HepG2 (cell line): ENCODE data around the gene KRTAP5-8. TPM values are rescaled to one million over a fixed set of nuclear protein-coding genes. Genes with fewer than 3 reads are reported as not detected.

Source experiments
- ATAC-seq: fragments of 200-7000 bp; cut with Tn5 transposase; 3 replicates; pipeline ENCODE4 v1.9.1; 2020; ENCODE audit warnings: mild to moderate bottlenecking, moderate library complexity
- BruUV-seq: library from RNA; stranded (reverse); fragments of 400-500 nt; replicated peaks from 2 replicates; lab custom pipeline; 2021; lab: Mats Ljungman, UMichigan
- CTCF ChIA-PET: fragments of 300-600 bp; formaldehyde crosslinking; extraction: SDS; loops from one replicate; lab custom pipeline; 2021; ENCODE audit warnings: low total read pairs, inconsistent platforms, low intra/inter-chr PET ratio; lab: Yijun Ruan, JAX
- POLR2A ChIA-PET: fragments of 350-600 bp; sonication (Branson Sonifier 250); formaldehyde crosslinking; loops from one replicate; lab custom pipeline; 2020; ENCODE audit warnings: antibody characterized with exemption, inconsistent platforms; lab: Yijun Ruan, JAX
- DNase-seq: peaks from one replicate; pipeline ENCODE4 v3.0.0-alpha.2; 2015; ENCODE audit warnings: low spot score
- FAIRE-seq: peaks from 3 replicates; lab custom pipeline; 2011; peaks lifted over from hg19 to GRCh38; lab: Jason Lieb, UNC
- H2AFZ ChIP-seq: one replicate; pipeline ENCODE4 v1.6.1; 2011; ENCODE audit warnings: low read length, inconsistent platforms
- H3K27ac ChIP-seq: fragments of 300-600 bp; 3 replicates; pipeline ENCODE4 v1.8.0; 2011; ENCODE audit warnings: mixed run types, mild to moderate bottlenecking, mixed read lengths, low read length, inconsistent platforms; ENCODE audit not compliant: insufficient read depth; ENCODE audit errors: extremely low read length
- H3K27me3 ChIP-seq, 2 experiments: fragments of 200-600 bp in 1 of 2; 2 replicates in 1 of 2; 3 replicates in 1 of 2; pipeline versions ENCODE4 v1.6.0 to v1.8.0; 2011; ENCODE audit warnings: low read length in 2 of 2, mild to moderate bottlenecking in 2 of 2, moderate library complexity in 2 of 2, inconsistent platforms in 1 of 2; ENCODE audit not compliant: insufficient read depth in 2 of 2, control insufficient read depth in 1 of 2
- H3K36me3 ChIP-seq, 2 experiments: fragments of 200-600 bp in 1 of 2; replicated peaks in 1 of 2; 2 replicates in 1 of 2; 3 replicates in 1 of 2; pipeline versions ENCODE4 v1.5.1 to v1.8.0; 2011; ENCODE audit warnings: low read length in 2 of 2, inconsistent platforms in 1 of 2; ENCODE audit not compliant: insufficient read depth in 2 of 2, control insufficient read depth in 1 of 2
- H3K4me1 ChIP-seq: 2 replicates; pipeline ENCODE4 v1.5.1; 2012; ENCODE audit warnings: low read length, inconsistent platforms; ENCODE audit not compliant: insufficient read depth
- H3K4me2 ChIP-seq: 2 replicates; pipeline ENCODE4 v1.6.0; 2011; ENCODE audit warnings: low read depth, low read length, inconsistent platforms
- H3K4me3 ChIP-seq, 3 experiments: fragments of 200-600 bp in 1 of 3; sonication (generic), shearing (Covaris generic) in 1 of 3; replicated peaks in 1 of 3; 2 replicates each; pipeline ENCODE4 v1.5.1; 2011 to 2016; ENCODE audit warnings: low read length in 3 of 3, inconsistent platforms in 2 of 3, low read depth in 2 of 3, mild to moderate bottlenecking in 2 of 3, control low read depth in 1 of 3, mixed read lengths in 1 of 3; ENCODE audit not compliant: insufficient read depth in 1 of 3
- H3K79me2 ChIP-seq: one replicate; pipeline ENCODE4 v1.6.1; 2011; ENCODE audit warnings: low read length, inconsistent platforms; ENCODE audit not compliant: insufficient read depth
- H3K9ac ChIP-seq: 2 replicates; pipeline ENCODE4 v1.6.0; 2011; ENCODE audit warnings: mild to moderate bottlenecking, low read depth, low read length, inconsistent platforms; ENCODE audit not compliant: insufficient read depth
- H3K9me3 ChIP-seq: 2 replicates; pipeline ENCODE4 v1.5.1; 2012; ENCODE audit warnings: mild to moderate bottlenecking, low read length
- H4K20me1 ChIP-seq: 2 replicates; pipeline ENCODE4 v1.6.0; 2011; ENCODE audit warnings: inconsistent platforms, mild to moderate bottlenecking, low read length, moderate library complexity; ENCODE audit not compliant: insufficient read depth
- CENPT ChIP-seq: sonication (generic); formaldehyde crosslinking; IDR thresholded peaks from 2 replicates; pipeline ENCODE4 v1.8.0; 2022; ENCODE audit warnings: low read depth, mild to moderate bottlenecking, moderate library complexity, missing genetic modification reagents
- LCORL ChIP-seq, 2 experiments: fragments of 450-650 bp in 1 of 2; sonication (generic) in 1 of 2; formaldehyde crosslinking in 1 of 2; IDR thresholded peaks; 2 replicates each; pipeline versions ENCODE4 v1.5.0 to v1.6.1; 2017 to 2020; ENCODE audit warnings: antibody characterized with exemption in 1 of 2, missing genetic modification reagents in 1 of 2
- NBN ChIP-seq: fragments of 450-650 bp; conservative IDR thresholded peaks from 2 replicates; pipeline ENCODE4 v1.6.1; 2017
- RFXAP ChIP-seq: sonication (generic); formaldehyde crosslinking; IDR thresholded peaks from 2 replicates; pipeline ENCODE4 v1.4.0; 2020; ENCODE audit warnings: missing genetic modification reagents, borderline replicate concordance
- RXRA ChIP-seq: sonication (generic); formaldehyde crosslinking; IDR thresholded peaks from 2 replicates; pipeline ENCODE4 v1.5.1; 2020; ENCODE audit warnings: missing genetic modification reagents
- SRY ChIP-seq: sonication (generic); formaldehyde crosslinking; IDR thresholded peaks from 2 replicates; pipeline ENCODE4 v1.8.0; 2022; ENCODE audit warnings: mild to moderate bottlenecking, missing genetic modification reagents
- ZHX2 ChIP-seq, 2 experiments: sonication (generic) in 1 of 2; formaldehyde crosslinking in 1 of 2; IDR thresholded peaks; 2 replicates each; pipeline versions ENCODE4 v1.6.1 to v1.9.0; 2014 to 2022; ENCODE audit warnings: antibody characterized with exemption in 1 of 2, borderline replicate concordance in 1 of 2, inconsistent platforms in 1 of 2, low read depth in 1 of 2, missing genetic modification reagents in 1 of 2
- ZNF687 ChIP-seq: sonication (generic); formaldehyde crosslinking; IDR thresholded peaks from 2 replicates; pipeline ENCODE4 v1.5.1; 2020; ENCODE audit warnings: mild to moderate bottlenecking, missing genetic modification reagents, moderate library complexity
- ZNF75D ChIP-seq: sonication (generic); formaldehyde crosslinking; IDR thresholded peaks from 2 replicates; pipeline ENCODE4 v1.8.1; 2023; ENCODE audit warnings: missing genetic modification reagents, mild to moderate bottlenecking, borderline replicate concordance
- WGBS: methylation state at CpG from one replicate; pipeline ENCODE4 v1.1.6; 2017; ENCODE audit warnings: low lambda C conversion rate; 5-methylcytosine and 5-hydroxymethylcytosine counted together
- in situ Hi-C: cut with HindIII; loops from 2 replicates; pipeline ENCODE4 v1.10.0; 2017; ENCODE audit warnings: low pct_unique_long_range_greater_than_20kb; ENCODE audit not compliant: extremely low pct_ligation_motif_present
- intact Hi-C: fragments of 100-400 bp; cut with micrococcal nuclease; formaldehyde crosslinking; loops from one replicate; pipeline ENCODE4 v1.10.0; 2022; ENCODE audit not compliant: unreplicated experiment
- polyA plus RNA-seq, 8 experiments: library from polyadenylated mRNA; depleted of rRNA in 3 of 8; stranded (reverse) in 7 of 8; unstranded in 1 of 8; fragments of >200 nt; fragmentation: Illumina TruSeq in 4 of 8; extraction: Trizol in 4 of 8; gene quantifications; 2 replicates each; pipeline versions ENCODE4 v1.2.1 to v1.2.3, GENCODE V29; 2011 to 2016; ENCODE audit warnings: low read depth in 4 of 8, missing spikeins in 1 of 8, mixed read lengths in 1 of 8; ENCODE audit not compliant: insufficient read depth in 1 of 8
- total RNA-seq, 5 experiments: library from RNA; depleted of rRNA; stranded (reverse); fragments of >200 nt; fragmentation: Illumina TruSeq; extraction: Trizol; gene quantifications; 2 replicates each; pipeline ENCODE4 v1.2.3, GENCODE V29; 2016; ENCODE audit warnings: low read depth in 1 of 5

The KRTAP5-8 gene
- total and polyA plus RNA-seq, 2 of the 13 experiments (the other 11 are each of a cell fraction or from before 2014, with no cell fraction given), result 0.20 TPM; not detected in 1

- TF ChIP-seq SRY (CRISPR knock-in tag) (0 out of 2 replicates have a peak, but pooled peaks have one; percentile 31), RXRA (CRISPR knock-in tag) (no peak), ZNF687 (peak; percentile 40; the same call in 1 of the 2 replicates)
Observed at GRCh38 chr11:71555508-71555907, 17.7 kb downstream of the KRTAP5-8 start (continued).

- intact Hi-C loops, result no loop called here
- CTCF ChIA-PET, result no interaction called here
Observed at GRCh38 chr11:71556018-71556417, 18.2 kb downstream of the KRTAP5-8 start.

More at GRCh38 chr11:71556018-71556417, 18.2 kb downstream of the KRTAP5-8 start:
- in situ Hi-C loops, result no loop called here
- H2AFZ ChIP-seq, result no peak overlapping the region
- no TSS peak for BruUV-seq
- FAIRE-seq (no peak), ATAC-seq (no peak), DNase-seq (no peak)
- H3K4me3 ChIP-seq, result no peak overlapping the region
- no peaks in the 10 kb centered on the region; a peak in 2 of 5 replicates for H3K27me3 ChIP-seq
- H3K4me2 ChIP-seq, result no peak overlapping the region
- no peaks in the 10 kb centered on the region for H3K79me2 ChIP-seq
- H3K9me3 ChIP-seq, result no peaks in the 10 kb centered on the region
- WGBS, result 54% methylated on average over 4 of the region's 4 CpGs
- H4K20me1 ChIP-seq, result no peaks in the 10 kb centered on the region
- no peak overlapping the region for H3K9ac ChIP-seq
- POLR2A ChIA-PET, result no interaction called here
- peaks cover 14% of the 10 kb centered on the region; the same call in 1 of the 2 replicates for H3K4me1 ChIP-seq
- TF ChIP-seq ZNF75D (CRISPR knock-in tag), result no peak
- TF ChIP-seq RFXAP (CRISPR knock-in tag), result no peak
- TF ChIP-seq LCORL (IDR thresholded peaks at IDR 0.05), result 0 out of 2 replicates have a peak, but pooled peaks have one; percentile 11
- no peak for TF ChIP-seq LCORL (CRISPR knock-in tag; IDR thresholded peaks at IDR 0.05)
- TF ChIP-seq NBN, result 0 out of 2 replicates have a peak, but pooled peaks have one; percentile 57
- TF ChIP-seq CENPT (CRISPR knock-in tag), result no peak
- TF ChIP-seq ZHX2 (IDR thresholded peaks at IDR 0.05; ENCODE audit: low read depth), result no peak
- no peak for TF ChIP-seq ZHX2 (CRISPR knock-in tag; IDR thresholded peaks at IDR 0.05; ENCODE audit: borderline replicate concordance)
- no peaks in the 10 kb centered on the region for H3K36me3 ChIP-seq
- no peak overlapping the region for H3K27ac ChIP-seq
